Endothelial cell of umbilical vein (primary cell): ENCODE measurements around the gene CPNE2.

Experiments used
- EZH2 ChIP-seq: IDR thresholded peaks from 2 replicates; pipeline ENCODE4 v1.6.1; 2012; ENCODE audit warnings: borderline replicate concordance, low read depth, mild to moderate bottlenecking, moderate library complexity, low read length, inconsistent platforms; ENCODE audit not compliant: severe bottlenecking
- FOS ChIP-seq: IDR thresholded peaks from 2 replicates; pipeline ENCODE4 v1.6.1; 2011; ENCODE audit warnings: mild to moderate bottlenecking, low read length, moderate library complexity, borderline replicate concordance; ENCODE audit not compliant: insufficient read depth
- JUN ChIP-seq: IDR thresholded peaks from 2 replicates; pipeline ENCODE4 v1.6.1; 2011; ENCODE audit warnings: borderline replicate concordance, low read depth; ENCODE audit not compliant: insufficient read length, insufficient read depth
- POLR2A ChIP-seq: IDR thresholded peaks from 2 replicates; pipeline ENCODE4 v1.6.1; 2012; ENCODE audit warnings: low read depth, mild to moderate bottlenecking, control low read depth, low read length
- POLR2AphosphoS5 ChIP-seq: IDR thresholded peaks from 2 replicates; pipeline ENCODE4 v1.6.1; 2012; ENCODE audit warnings: low read depth, mild to moderate bottlenecking, control low read depth, low read length, moderate library complexity; ENCODE audit not compliant: insufficient read depth
- TF ChIP-seq, protein P1 (sequence below), 2 donors: IDR thresholded peaks; 1 replicate in 1 of 2; 2 replicates in 1 of 2; pipeline ENCODE4 v1.5.1; 2011; ENCODE audit warnings: low read length in 2 of 2, mild to moderate bottlenecking in 2 of 2, moderate library complexity in 2 of 2, control low read depth in 1 of 2, inconsistent platforms in 1 of 2, low read depth in 1 of 2; ENCODE audit not compliant: insufficient read depth in 1 of 2; ENCODE audit errors: extremely low read depth in 1 of 2
- TF ChIP-seq, protein P2 (sequence below): IDR thresholded peaks from 2 replicates; pipeline ENCODE4 v1.6.1; 2011; ENCODE audit not compliant: insufficient read depth, insufficient read length

DNA sequence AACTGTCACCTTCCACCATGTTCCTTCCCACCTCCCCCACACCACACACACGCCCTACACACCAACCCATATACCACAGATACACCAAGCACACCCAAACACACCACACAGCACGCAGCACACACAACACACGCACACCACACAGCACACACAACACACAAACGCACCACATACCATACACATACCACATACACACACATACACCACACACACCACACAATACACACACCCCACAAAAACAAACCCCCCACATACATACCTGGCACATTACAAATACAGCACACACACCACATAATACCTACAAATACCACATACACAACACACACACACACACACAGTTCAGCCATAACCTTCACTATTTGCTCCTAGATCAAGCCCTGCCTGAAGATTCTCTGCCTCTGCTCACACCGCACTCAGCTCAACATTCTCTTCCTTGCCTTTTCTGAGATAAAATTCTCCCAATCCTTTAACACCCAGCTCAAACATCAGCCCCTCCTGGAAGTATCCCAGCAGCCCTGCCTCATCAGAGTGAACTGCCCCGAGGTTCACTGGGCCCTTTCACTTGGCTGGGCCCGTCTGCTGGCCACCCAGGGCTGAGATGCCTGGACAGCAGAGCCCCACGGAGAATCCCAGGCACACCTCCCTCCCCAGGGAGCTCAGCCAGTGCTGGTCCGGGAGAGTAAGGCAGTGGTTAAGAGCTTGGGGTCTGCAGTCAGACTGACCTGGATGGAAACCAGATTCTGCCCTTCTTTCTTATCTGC lies 31.9 kb upstream of the CPNE2 start:
- TF ChIP-seq, protein P1, sequence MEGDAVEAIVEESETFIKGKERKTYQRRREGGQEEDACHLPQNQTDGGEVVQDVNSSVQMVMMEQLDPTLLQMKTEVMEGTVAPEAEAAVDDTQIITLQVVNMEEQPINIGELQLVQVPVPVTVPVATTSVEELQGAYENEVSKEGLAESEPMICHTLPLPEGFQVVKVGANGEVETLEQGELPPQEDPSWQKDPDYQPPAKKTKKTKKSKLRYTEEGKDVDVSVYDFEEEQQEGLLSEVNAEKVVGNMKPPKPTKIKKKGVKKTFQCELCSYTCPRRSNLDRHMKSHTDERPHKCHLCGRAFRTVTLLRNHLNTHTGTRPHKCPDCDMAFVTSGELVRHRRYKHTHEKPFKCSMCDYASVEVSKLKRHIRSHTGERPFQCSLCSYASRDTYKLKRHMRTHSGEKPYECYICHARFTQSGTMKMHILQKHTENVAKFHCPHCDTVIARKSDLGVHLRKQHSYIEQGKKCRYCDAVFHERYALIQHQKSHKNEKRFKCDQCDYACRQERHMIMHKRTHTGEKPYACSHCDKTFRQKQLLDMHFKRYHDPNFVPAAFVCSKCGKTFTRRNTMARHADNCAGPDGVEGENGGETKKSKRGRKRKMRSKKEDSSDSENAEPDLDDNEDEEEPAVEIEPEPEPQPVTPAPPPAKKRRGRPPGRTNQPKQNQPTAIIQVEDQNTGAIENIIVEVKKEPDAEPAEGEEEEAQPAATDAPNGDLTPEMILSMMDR (IDR thresholded peaks at IDR 0.05; ENCODE audit: extremely low read depth in 1 of 2, insufficient read depth in 1 of 2, low read depth in 1 of 2, low read length in 2 of 2), result no peak
- TF ChIP-seq EZH2, result no peak
- no peak for TF ChIP-seq POLR2AphosphoS5
- TF ChIP-seq, protein P2, sequence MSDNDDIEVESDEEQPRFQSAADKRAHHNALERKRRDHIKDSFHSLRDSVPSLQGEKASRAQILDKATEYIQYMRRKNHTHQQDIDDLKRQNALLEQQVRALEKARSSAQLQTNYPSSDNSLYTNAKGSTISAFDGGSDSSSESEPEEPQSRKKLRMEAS, result no peak
- no peak for TF ChIP-seq POLR2A
- no peak for TF ChIP-seq FOS
- TF ChIP-seq JUN, result no peak
